ENCODE measurements around the gene GBP2.

The GBP2 gene

GRCh38 chr1:89121641-89122040, 4.3 kb downstream of the GBP2 start:
- no peaks in the 10 kb centered on the region for H3K9me3 ChIP-seq (ENCODE audit: control insufficient read depth, insufficient read depth, low read length)
- H3K36me3 ChIP-seq (ENCODE audit: control insufficient read depth, insufficient read depth, low read length) = no peaks in the 10 kb centered on the region
- H3K4me1 ChIP-seq (ENCODE audit: control insufficient read depth, insufficient read depth, low read length) = no peaks in the 10 kb centered on the region
- no peak overlapping the region for H3K9ac ChIP-seq (ENCODE audit: low read depth, low read length)
- H3K4me3 ChIP-seq (ENCODE audit: low read depth, low read length) = no peak overlapping the region
- H3K27me3 ChIP-seq (ENCODE audit: control insufficient read depth, insufficient read depth, low read length) = no peaks in the 10 kb centered on the region

GRCh38 chr1:89114662-89115061, 11.3 kb downstream of the GBP2 start:
- Histone ChIP-seq H3K4me1 (ENCODE audit: control insufficient read depth, insufficient read depth, low read length) (no peaks in the 10 kb centered on the region), H3K27me3 (ENCODE audit: control insufficient read depth, insufficient read depth, low read length) (no peaks in the 10 kb centered on the region), H3K9ac (ENCODE audit: low read depth, low read length) (no peak overlapping the region), H3K36me3 (ENCODE audit: control insufficient read depth, insufficient read depth, low read length) (no peaks in the 10 kb centered on the region), H3K4me3 (ENCODE audit: low read depth, low read length) (no peak overlapping the region), H3K9me3 (ENCODE audit: control insufficient read depth, insufficient read depth, low read length) (no peaks in the 10 kb centered on the region)

GRCh38 chr1:89112871-89113613, 12.9 kb downstream of the GBP2 start:
- Histone ChIP-seq H3K36me3 (ENCODE audit: control insufficient read depth, insufficient read depth, low read length) (no peaks in the 10 kb centered on the region), H3K27me3 (ENCODE audit: control insufficient read depth, insufficient read depth, low read length) (no peaks in the 10 kb centered on the region), H3K9me3 (ENCODE audit: control insufficient read depth, insufficient read depth, low read length) (no peaks in the 10 kb centered on the region), H3K9ac (ENCODE audit: low read depth, low read length) (no peak overlapping the region), H3K4me3 (ENCODE audit: low read depth, low read length) (no peak overlapping the region), H3K4me1 (ENCODE audit: control insufficient read depth, insufficient read depth, low read length) (no peaks in the 10 kb centered on the region)

- Histone ChIP-seq H3K27me3 (ENCODE audit: control insufficient read depth, insufficient read depth, low read length) (no peaks in the 10 kb centered on the region), H3K36me3 (ENCODE audit: control insufficient read depth, insufficient read depth, low read length) (no peaks in the 10 kb centered on the region), H3K4me1 (ENCODE audit: control insufficient read depth, insufficient read depth, low read length) (peaks cover 3% of the 10 kb centered on the region), H3K9ac (ENCODE audit: low read depth, low read length) (no peak overlapping the region), H3K4me3 (ENCODE audit: low read depth, low read length) (no peak overlapping the region), H3K9me3 (ENCODE audit: control insufficient read depth, insufficient read depth, low read length) (no peaks in the 10 kb centered on the region)
These were observed 21.2 kb downstream of the GBP2 start for GRCh38 chr1:89104687-89105086.

- Histone ChIP-seq H3K4me3 (ENCODE audit: low read depth, low read length) (no peak overlapping the region), H3K9me3 (ENCODE audit: control insufficient read depth, insufficient read depth, low read length) (no peaks in the 10 kb centered on the region), H3K9ac (ENCODE audit: low read depth, low read length) (no peak overlapping the region), H3K27me3 (ENCODE audit: control insufficient read depth, insufficient read depth, low read length) (no peaks in the 10 kb centered on the region), H3K4me1 (ENCODE audit: control insufficient read depth, insufficient read depth, low read length) (peaks cover 3% of the 10 kb centered on the region), H3K36me3 (ENCODE audit: control insufficient read depth, insufficient read depth, low read length) (no peaks in the 10 kb centered on the region)
These were observed 21.8 kb downstream of the GBP2 start for GRCh38 chr1:89104147-89104546.

GRCh38 chr1:89102021-89102420, 23.9 kb downstream of the GBP2 start:
- Histone ChIP-seq H3K9me3 (ENCODE audit: control insufficient read depth, insufficient read depth, low read length) (no peaks in the 10 kb centered on the region), H3K4me1 (ENCODE audit: control insufficient read depth, insufficient read depth, low read length) (peaks cover 3% of the 10 kb centered on the region)

GRCh38 chr1:89100412-89100811, 25.5 kb downstream of the GBP2 start:
- Histone ChIP-seq H3K9ac (ENCODE audit: low read depth, low read length) (no peak overlapping the region), H3K27me3 (ENCODE audit: control insufficient read depth, insufficient read depth, low read length) (no peaks in the 10 kb centered on the region), H3K4me1 (ENCODE audit: control insufficient read depth, insufficient read depth, low read length) (peaks cover 3% of the 10 kb centered on the region), H3K36me3 (ENCODE audit: control insufficient read depth, insufficient read depth, low read length) (no peaks in the 10 kb centered on the region), H3K9me3 (ENCODE audit: control insufficient read depth, insufficient read depth, low read length) (no peaks in the 10 kb centered on the region), H3K4me3 (ENCODE audit: low read depth, low read length) (no peak overlapping the region)

More at GRCh38 chr1:89102021-89102420, 23.9 kb downstream of the GBP2 start:
- H3K36me3 ChIP-seq (ENCODE audit: control insufficient read depth, insufficient read depth, low read length) = no peaks in the 10 kb centered on the region
- H3K9ac ChIP-seq (ENCODE audit: low read depth, low read length) = no peak overlapping the region
- no peak overlapping the region for H3K4me3 ChIP-seq (ENCODE audit: low read depth, low read length)
- H3K27me3 ChIP-seq (ENCODE audit: control insufficient read depth, insufficient read depth, low read length) = no peaks in the 10 kb centered on the region

- Histone ChIP-seq H3K27me3 (ENCODE audit: control insufficient read depth, insufficient read depth, low read length) (no peaks in the 10 kb centered on the region), H3K4me3 (ENCODE audit: low read depth, low read length) (no peak overlapping the region), H3K9me3 (ENCODE audit: control insufficient read depth, insufficient read depth, low read length) (no peaks in the 10 kb centered on the region), H3K4me1 (ENCODE audit: control insufficient read depth, insufficient read depth, low read length) (no peaks in the 10 kb centered on the region), H3K36me3 (ENCODE audit: control insufficient read depth, insufficient read depth, low read length) (no peaks in the 10 kb centered on the region), H3K9ac (ENCODE audit: low read depth, low read length) (no peak overlapping the region)
These were observed 27.1 kb downstream of the GBP2 start for GRCh38 chr1:89098857-89099256.

GRCh38 chr1:89095737-89096136, 30.2 kb downstream of the GBP2 start:
- H3K9me3 ChIP-seq (ENCODE audit: control insufficient read depth, insufficient read depth, low read length) = no peaks in the 10 kb centered on the region

GRCh38 chr1:89089962-89090361, 36.0 kb downstream of the GBP2 start:
- Histone ChIP-seq H3K27me3 (ENCODE audit: control insufficient read depth, insufficient read depth, low read length) (no peaks in the 10 kb centered on the region), H3K9me3 (ENCODE audit: control insufficient read depth, insufficient read depth, low read length) (no peaks in the 10 kb centered on the region), H3K4me3 (ENCODE audit: low read depth, low read length) (no peak overlapping the region), H3K9ac (ENCODE audit: low read depth, low read length) (no peak overlapping the region), H3K36me3 (ENCODE audit: control insufficient read depth, insufficient read depth, low read length) (no peaks in the 10 kb centered on the region), H3K4me1 (ENCODE audit: control insufficient read depth, insufficient read depth, low read length) (no peaks in the 10 kb centered on the region)

More at GRCh38 chr1:89095737-89096136, 30.2 kb downstream of the GBP2 start:
- Histone ChIP-seq H3K36me3 (ENCODE audit: control insufficient read depth, insufficient read depth, low read length) (no peaks in the 10 kb centered on the region), H3K4me1 (ENCODE audit: control insufficient read depth, insufficient read depth, low read length) (no peaks in the 10 kb centered on the region), H3K9ac (ENCODE audit: low read depth, low read length) (no peak overlapping the region), H3K27me3 (ENCODE audit: control insufficient read depth, insufficient read depth, low read length) (no peaks in the 10 kb centered on the region), H3K4me3 (ENCODE audit: low read depth, low read length) (no peak overlapping the region)

GRCh38 chr1:89088572-89088971, 37.3 kb downstream of the GBP2 start:
- Histone ChIP-seq H3K9me3 (ENCODE audit: control insufficient read depth, insufficient read depth, low read length) (no peaks in the 10 kb centered on the region), H3K4me1 (ENCODE audit: control insufficient read depth, insufficient read depth, low read length) (no peaks in the 10 kb centered on the region), H3K9ac (ENCODE audit: low read depth, low read length) (no peak overlapping the region), H3K4me3 (ENCODE audit: low read depth, low read length) (no peak overlapping the region), H3K27me3 (ENCODE audit: control insufficient read depth, insufficient read depth, low read length) (no peaks in the 10 kb centered on the region), H3K36me3 (ENCODE audit: control insufficient read depth, insufficient read depth, low read length) (no peaks in the 10 kb centered on the region)

GRCh38 chr1:89087241-89087640, 38.7 kb downstream of the GBP2 start:
- Histone ChIP-seq H3K27me3 (ENCODE audit: control insufficient read depth, insufficient read depth, low read length) (no peaks in the 10 kb centered on the region), H3K4me3 (ENCODE audit: low read depth, low read length) (no peak overlapping the region)

More at GRCh38 chr1:89087241-89087640, 38.7 kb downstream of the GBP2 start:
- Histone ChIP-seq H3K4me1 (ENCODE audit: control insufficient read depth, insufficient read depth, low read length) (no peaks in the 10 kb centered on the region), H3K9ac (ENCODE audit: low read depth, low read length) (no peak overlapping the region), H3K9me3 (ENCODE audit: control insufficient read depth, insufficient read depth, low read length) (no peaks in the 10 kb centered on the region), H3K36me3 (ENCODE audit: control insufficient read depth, insufficient read depth, low read length) (no peaks in the 10 kb centered on the region)
